ENCODE results near the gene PPP1R14B.

The PPP1R14B gene, protein sequence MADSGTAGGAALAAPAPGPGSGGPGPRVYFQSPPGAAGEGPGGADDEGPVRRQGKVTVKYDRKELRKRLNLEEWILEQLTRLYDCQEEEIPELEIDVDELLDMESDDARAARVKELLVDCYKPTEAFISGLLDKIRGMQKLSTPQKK

DNA sequence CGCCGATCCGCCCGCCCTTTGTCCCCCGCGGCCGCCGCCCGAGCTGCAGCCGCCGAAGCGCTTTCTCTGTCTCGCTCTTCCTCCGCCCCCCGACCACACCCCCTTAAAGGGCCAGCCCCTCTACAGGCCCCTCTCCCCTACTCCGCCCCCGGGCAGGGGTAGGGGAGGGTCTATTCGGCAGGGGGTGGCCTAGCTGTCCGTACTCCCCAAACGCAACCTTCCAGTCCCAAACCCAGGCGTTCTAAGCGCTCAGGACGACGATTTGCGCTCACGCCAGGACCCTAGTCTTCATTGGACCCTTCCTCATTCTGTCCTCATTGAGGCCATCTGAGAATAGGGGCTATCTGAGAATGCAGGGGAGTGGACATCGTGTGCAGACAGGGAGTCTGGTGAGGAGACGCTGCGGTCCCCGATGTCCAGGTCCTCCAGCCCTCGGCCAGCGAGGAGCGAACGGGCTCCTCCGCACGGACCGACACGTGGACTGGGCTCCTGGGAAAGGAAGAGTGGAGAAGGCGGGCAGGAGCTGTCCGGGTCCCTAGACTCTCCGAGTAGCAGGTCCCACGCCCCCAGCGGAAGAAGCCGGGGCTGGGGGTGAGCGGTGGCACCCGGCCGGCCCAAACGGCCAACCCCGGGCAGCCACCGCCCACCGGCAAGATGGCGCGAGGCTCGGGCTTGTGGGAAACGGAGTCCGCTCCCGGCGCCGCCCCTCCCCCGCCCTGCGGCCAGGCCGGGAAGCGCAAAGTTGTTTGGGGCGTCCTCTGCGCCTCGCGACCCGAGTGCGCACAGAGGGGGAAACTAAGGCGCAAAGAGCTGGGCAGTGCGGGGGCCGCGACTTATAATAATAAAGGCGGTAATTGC, at the start of gene PPP1R14B:
Gene PPP1R14B (minus strand): TSS at position 73 of the 858 bp plus-strand sequence. CDS start 270 bp downstream, outside the sequence.
- DNase-seq (ENCODE audit: low spot score): peak; percentile 92

DNA sequence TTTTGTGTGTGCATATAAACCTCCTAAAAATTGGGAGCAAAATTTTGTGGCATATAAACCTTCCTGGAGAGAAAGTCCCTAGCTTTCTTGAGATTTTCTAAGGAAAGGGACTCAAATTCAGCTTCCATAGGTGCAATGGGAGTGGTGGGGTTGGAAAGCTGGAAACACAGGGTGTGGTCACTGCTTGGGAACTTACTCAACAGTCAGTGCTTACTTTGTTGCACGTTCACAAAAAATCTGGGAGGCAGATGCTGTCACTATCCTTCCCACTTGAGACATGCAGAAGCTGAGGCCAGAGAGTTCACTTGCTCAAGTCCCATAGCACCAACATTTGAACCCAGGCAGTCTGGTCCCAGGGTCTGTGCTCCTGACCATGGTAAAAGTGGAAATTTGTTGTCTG, 49.5 kb upstream of the PPP1R14B start:
- peak; percentile 44 for DNase-seq (ENCODE audit: low spot score)

DNA sequence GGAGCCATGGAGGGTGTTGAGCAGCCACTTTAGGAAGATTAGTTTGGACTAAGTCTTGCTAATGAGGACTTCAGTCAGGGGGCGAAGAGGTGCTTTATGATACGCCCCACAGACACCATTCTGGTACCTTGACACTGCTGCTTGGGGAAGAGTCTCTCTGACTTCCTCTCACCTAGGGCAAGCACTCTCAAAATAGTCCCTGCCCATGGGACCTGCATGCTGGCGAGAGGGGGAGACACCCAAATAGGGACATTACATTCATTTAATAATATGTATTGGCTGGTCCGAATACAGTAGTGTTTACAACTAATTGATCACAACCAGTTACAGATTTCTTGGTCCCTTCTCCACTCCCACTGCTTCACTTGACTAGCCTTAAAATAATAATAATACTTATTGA, 49.0 kb upstream of the PPP1R14B start:
- DNase-seq (ENCODE audit: low spot score): no peak

DNA sequence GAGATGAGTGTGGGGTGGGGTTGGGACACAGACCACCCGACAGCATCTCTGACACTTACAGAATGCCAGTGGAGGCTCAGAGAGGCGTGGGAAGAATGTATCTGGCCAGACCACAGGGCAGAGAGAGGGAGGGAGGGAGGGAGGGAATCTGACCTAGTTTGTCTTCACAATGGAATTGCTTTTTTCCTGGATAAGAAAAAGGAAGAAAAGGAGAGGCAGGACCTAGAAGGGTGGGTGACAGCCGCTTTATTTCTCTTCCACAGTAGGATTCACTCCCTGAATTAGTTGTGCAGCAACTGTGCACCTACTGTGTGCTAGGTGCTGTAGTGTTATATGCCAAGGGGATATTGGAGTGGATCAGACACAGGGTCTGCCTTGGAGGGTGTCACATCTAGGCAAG, 48.0 kb upstream of the PPP1R14B start:
- DNase-seq (ENCODE audit: low spot score): peak; percentile 70

DNA sequence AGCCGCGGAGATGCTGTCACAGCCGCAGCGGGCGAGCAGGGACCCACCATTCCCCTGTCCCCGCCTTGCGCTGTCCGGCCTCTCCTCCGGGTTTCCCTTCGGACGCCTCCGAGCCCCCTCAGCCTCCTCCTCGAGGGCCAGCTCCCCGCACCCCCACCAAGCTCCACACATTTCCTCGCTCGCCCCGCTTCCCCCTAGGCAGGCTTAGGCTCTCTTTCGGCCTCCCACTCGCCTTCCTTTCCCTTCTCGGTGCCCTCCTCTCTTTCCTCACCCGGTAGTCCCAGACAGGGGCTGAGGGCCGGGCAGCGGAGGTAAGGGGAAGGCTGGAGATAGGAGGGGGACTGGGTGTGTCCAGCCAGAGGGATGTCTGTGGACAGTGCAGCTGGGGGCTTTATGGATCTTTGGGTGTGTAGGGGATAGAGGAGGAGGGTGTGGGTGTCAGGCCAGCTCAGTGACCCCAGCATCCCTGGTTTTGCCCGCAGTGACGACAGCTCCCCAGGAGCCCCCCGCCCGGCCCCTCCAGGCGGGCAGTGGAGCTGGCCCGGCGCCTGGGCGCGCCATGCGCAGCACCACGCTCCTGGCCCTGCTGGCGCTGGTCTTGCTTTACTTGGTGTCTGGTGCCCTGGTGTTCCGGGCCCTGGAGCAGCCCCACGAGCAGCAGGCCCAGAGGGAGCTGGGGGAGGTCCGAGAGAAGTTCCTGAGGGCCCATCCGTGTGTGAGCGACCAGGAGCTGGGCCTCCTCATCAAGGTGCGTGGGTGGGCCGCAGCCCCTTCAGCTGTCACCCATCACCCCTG, 45.9 kb upstream of the PPP1R14B start:
- DNase-seq (ENCODE audit: low spot score): no peak

DNA sequence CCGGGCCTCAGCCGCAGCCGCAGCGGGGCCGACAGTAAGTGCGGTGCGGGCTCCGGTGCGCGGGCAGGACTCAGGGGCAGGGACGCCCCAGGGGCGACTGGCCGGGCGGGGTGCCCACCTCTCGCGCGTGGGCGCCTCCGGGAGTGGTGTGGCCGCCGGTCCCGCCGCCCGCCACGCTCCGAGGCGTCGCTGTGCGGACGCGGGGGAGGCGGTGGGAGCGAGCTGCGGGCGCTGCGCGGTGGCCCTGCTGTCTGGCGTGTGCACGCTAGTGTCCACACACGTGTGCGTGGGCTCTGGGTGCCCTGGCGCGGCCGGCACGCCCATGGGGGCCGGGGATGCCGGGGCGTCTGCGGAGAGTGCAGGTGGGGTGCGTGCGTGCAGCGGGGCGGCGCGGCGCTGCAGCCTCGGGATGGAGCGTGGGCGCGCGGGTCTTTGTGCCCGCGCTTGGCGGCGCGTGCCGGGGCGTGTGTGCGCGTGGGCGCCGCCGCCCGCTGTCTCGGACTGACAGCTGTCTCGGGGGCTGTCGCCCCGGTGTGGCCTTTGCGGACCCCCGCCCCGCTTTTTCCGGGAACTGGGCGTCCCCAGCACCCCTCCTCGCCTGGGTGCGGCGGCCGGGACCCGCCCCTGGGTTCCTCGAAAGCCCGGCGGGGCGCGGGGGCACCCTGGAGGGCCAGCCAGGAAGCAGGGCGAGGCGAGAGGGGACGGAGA, 45.2 kb upstream of the PPP1R14B start:
- no peak for DNase-seq (ENCODE audit: low spot score)

DNA sequence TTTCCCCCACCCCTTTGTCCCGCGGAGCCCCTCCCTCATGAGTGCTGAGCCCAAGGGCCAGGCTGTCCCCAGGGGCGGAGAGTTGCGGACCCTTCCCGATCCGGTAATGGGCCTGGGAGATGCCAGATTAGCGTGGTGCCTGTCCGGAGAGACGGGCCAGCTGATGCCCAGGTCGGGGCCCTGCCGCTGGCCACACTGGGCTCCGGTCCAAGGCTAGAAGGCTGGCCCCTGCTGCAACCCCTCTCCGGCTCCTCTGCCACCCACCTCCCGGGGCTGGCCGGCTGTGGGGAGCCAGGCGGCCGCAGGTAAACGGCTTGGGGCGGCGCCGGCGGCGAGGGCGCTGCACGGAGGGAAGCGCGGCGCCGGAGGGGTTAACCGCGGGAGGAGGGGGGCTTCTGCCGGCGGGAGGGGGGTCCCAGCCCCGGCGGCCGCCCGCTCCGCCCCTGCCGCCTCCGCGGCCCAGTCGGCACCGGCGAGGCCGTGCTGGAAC, 44.6 kb upstream of the PPP1R14B start, which contains the start of gene KCNK4:
Gene KCNK4 (plus strand): TSS at position 41 of the 490 bp plus-strand sequence. CDS start 1,717 bp downstream, outside the sequence.
- no peak for DNase-seq (ENCODE audit: low spot score)

DNA sequence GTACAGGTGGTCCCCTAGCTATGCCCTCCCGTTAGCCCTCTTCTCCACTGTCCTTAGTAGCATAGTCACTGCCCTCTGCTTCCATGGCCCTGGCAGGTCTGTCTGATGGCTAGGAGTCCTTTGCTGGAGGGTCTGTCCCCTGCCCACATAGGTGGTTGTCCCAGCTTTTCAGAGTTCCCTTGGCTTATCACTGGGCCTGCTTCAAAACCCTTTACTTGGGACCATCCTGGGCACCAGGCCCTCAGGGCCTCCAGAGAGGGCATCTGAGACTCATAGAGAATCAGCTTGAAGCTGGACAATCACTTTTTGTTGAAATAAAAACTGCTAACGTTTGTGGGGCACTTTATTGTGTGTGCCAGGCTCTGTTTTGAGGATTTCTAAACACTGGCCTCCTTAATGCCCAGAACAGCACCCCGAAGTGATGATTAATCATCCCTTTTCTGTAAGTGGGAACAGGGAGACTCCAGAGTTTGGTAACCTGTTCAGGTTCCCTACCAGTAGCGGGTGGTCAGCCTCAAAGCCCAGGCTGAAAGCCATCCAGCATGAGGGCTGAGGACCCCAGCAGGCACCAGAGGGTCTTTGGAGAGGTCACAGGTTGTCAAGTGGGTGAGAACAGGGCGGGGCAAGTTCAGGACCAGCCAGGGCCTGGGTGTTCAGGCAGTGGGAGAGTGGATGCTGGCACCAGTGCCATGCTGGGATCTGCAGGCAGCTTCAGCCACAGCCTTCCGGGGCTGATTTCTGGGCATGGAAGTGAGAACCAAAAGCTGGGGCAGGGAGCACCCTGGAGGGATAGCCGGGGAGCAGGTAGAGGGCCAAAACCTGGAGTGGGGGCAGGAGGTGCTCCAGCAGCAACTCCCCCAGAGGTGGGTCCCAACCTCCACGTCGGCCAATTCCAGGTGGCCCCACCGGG, 43.9 kb upstream of the PPP1R14B start:
- no peak for DNase-seq (ENCODE audit: low spot score)

DNA sequence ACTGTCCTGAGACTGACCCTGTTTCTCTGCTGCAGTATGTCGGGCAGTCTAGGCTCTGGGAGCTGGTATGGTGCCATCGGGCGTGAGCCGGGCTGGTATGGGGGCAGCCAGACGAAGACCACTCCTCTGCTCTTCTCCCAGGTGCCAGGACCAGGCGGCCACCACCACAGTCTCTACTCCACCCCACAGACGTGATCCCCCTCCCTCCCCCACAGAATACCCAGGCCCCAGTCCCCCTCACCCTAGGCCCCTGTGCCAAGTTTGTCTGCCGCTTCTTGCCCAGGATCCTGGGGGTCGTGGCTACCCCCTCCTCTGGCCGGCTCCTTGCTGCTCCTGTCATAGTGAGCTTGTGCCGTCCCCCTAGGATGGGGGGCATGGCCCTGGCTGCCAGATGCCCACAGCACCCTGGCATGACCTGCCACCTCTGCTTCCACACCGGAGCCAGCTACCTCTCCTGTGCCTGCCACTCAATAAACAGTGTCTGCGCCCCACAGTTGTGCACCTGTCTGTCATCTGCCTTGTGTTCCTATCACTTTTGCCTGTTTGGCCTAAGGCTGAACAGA, 42.3 kb upstream of the PPP1R14B start:
- DNase-seq (ENCODE audit: low spot score): no peak

DNA sequence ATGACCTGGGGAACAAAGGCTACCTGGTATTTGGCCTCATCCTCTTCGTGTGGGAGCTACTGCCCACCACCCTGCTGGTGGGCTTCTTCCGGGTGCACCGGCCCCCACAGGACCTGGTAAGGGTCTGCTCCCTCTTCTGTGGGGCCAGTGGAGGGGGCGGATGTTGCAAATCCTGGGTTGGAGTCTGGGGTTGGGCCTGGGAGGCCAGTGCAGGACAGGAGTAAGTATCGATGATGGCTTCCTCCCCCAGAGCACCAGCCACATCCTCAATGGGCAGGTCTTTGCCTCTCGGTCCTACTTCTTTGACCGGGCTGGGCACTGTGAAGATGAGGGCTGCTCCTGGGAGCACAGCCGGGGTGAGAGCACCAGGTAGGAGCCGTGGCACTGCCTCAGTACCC, 41.6 kb upstream of the PPP1R14B start:
- DNase-seq (ENCODE audit: low spot score): no peak

DNA sequence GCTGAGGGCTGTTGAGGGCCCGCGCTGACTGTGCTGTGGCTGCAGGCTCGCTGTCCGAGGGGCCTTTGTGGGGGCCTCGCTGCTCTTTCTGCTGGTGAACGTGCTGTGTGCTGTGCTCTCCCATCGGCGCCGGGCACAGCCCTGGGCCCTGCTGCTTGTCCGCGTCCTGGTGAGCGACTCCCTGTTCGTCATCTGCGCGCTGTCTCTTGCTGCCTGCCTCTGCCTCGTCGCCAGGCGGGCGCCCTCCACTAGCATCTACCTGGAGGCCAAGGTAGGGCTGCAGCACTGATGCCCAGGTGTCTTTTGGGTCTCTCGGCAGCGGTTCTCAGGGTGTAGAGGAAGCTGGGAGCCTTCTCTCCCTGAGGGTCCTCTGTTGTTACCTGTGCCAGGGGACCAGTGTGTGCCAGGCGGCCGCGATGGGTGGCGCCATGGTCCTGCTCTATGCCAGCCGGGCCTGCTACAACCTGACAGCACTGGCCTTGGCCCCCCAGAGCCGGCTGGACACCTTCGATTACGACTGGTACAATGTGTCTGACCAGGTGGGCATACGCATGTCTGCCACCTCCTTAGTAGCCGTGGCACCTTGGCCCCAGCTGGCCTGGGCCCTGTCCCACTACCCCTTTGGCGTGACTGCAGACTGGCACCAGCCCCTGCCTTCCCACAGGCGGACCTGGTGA, 41.1 kb upstream of the PPP1R14B start:
- DNase-seq (ENCODE audit: low spot score): no peak

DNA sequence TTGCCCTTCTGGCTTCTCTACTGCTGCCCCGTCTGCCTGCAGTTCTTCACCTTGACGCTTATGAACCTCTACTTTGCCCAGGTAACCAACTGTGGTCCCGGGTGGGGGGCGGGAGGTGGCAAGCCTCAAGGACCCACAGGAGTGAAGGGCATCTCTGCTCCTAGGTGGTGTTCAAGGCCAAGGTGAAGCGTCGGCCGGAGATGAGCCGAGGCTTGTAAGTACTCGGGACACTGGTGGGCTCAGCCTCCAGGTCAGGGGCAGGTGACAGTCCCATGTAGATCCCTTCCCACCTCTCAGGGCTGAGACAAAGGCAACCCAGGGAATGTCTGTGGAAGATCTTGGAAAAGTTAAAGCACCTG, 40.0 kb upstream of the PPP1R14B start:
- no peak for DNase-seq (ENCODE audit: low spot score)

DNA sequence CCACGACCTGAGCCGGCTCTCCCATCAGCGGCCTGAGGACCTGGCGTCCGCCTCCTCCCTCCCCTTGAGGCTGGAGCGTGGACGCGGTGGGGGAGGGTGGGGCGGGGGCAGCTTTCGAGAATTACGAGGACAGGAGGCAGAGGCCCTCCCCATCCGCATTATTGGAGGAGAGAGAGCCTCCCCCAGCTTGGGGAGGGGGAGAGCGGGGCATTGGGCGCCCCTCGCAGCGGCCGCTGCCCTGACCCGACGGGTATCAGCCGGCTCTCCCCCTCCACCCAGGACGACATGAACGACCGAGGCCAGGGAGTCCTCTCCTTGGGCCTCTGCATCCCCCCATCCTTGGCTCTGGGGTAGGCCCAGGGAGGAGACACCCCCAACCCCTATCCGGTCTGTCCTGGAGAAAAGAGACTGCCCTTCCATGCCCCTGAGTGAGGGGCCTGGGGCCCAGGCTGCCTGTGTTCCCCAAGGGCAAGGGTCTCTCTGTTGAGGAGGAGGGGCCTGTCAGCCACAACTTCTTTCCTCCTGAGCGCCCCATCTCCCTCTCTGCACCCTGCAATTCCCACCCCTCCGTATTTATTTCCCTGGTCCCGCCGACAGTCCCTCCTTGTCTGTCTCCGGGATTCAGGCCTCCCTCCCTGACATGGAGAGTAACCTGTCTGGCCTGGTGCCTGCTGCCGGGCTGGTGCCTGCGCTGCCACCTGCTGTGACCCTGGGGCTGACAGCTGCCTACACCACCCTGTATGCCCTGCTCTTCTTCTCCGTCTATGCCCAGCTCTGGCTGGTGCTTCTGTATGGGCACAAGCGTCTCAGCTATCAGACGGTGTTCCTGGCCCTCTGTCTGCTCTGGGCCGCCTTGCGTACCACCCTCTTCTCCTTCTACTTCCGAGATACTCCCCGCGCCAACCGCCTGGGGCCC, 39.4 kb upstream of the PPP1R14B start:
- no peak for DNase-seq (ENCODE audit: low spot score)

DNA sequence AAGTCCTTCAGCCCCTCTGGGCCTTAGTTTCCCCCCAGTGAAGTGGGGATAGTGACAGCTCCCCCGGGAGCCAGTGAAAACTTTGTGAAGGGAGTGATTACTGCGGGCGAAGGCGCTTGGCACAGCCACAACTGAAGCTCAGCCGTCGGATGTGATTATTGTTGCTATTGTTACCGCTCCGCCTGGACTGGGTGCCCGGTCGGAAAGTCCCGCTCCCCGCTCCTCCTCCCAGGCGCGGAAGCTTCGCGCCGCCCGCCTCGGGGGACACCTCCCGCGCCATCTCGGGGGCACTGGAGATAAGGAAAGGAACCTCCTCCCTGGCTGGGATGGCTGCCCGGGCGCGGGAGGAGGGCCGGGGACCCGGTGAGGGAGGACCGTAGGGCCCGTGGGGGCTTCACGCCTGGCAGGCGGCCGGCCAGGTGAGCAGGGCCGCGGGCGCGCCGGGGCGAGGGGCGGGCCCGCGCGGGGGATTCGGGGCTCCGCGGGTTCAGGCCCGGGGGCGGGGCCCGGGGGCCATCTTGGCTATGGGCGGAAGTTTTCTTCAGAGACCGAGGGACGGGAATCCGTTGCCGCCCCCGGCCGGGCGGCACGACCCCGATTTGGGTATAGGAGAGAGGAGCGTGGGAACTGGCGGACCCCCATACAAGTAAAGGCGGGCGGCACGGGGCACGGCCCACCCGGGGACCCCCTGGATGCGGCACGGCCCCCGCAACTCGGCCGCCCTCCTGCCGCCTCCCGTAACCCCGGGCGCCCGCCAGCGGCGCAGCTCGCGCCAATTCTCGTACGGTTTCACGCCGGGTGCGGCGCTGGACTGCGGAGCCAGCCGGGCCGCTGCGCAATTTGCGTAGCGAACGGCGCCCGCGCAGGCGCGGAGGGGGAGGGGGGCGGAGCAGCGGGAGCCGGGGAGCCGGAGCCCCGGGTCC, 38.5 kb upstream of the PPP1R14B start, which contains the start of gene GPR137:
Gene GPR137 (plus strand): TSS at position 887 of the 923 bp plus-strand sequence. CDS start 677 bp downstream, outside the sequence.
- DNase-seq (ENCODE audit: low spot score): peak; percentile 96

DNA sequence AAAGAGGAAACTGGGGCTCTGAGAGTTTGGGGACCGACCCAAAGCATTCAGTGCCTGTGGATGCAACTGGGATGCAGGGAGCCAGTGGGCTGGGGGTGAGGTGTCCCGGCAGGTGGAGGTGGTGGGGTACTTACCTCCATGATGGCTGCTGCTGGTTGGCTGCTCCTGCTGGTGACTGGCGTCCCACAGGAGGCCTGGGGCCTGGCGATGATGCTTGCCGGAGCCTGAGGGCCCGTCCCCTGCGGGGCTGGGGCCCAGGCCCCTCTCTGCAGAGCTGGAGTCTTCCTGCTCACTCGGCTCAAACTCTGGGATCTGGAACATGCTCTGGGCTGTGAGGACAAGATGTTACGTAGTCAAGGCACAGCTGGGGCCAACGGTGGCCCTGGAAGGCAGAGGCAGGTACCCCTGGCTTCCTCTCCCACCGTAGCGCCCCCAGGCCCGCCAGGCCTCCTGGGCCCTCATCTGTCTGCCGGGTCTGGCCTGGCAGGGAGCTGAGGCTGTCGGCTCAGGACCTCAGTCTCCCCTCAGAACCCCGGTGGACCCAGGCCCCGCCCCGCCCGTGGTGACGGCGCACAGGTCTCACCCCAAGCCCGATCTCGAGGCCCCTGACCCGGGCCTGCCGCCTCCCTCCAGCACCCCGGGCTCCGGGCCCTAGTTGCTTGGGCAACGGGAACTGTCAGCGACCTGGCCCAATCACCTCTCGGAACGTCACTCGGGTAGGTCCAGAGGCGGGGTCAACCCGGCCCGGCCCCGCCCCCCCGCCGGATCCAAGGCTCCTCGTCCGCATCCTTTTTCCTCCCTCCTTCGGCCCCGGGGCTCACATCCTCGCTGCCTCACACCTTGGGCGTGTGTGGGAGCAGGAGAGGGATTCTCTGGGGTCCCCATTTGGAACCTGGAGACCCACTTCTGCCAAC, 37.6 kb upstream of the PPP1R14B start, which contains the start of gene BAD:
Gene BAD (minus strand): TSS at position 618 of the 914 bp plus-strand sequence. CDS start 297 bp downstream, at position 321.
- peak; percentile 98 for DNase-seq (ENCODE audit: low spot score)

DNA sequence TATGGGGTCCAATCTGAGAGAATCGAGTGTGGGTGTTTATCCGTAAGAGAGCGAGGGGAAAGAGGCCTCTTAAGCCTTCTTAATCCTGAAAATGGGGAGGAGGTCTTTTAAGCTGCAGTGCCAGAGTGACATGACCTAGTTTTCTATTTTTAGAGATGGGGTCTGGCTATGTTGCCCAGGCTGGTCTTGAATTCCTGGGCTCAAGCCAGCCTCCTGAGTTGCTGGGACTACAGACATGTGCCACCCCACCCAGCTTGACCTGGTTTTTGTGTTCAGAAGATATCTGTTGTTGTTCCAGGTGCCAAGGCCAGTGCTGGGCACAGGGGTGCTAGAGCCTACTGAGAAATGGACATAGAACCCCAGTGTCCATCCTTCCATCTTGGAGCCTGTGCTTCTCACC, 36.3 kb upstream of the PPP1R14B start:
- DNase-seq (ENCODE audit: low spot score): no peak

All from AG20443 (cell line).